Measurements from ENCODE around the gene PXMP4.

DNA sequence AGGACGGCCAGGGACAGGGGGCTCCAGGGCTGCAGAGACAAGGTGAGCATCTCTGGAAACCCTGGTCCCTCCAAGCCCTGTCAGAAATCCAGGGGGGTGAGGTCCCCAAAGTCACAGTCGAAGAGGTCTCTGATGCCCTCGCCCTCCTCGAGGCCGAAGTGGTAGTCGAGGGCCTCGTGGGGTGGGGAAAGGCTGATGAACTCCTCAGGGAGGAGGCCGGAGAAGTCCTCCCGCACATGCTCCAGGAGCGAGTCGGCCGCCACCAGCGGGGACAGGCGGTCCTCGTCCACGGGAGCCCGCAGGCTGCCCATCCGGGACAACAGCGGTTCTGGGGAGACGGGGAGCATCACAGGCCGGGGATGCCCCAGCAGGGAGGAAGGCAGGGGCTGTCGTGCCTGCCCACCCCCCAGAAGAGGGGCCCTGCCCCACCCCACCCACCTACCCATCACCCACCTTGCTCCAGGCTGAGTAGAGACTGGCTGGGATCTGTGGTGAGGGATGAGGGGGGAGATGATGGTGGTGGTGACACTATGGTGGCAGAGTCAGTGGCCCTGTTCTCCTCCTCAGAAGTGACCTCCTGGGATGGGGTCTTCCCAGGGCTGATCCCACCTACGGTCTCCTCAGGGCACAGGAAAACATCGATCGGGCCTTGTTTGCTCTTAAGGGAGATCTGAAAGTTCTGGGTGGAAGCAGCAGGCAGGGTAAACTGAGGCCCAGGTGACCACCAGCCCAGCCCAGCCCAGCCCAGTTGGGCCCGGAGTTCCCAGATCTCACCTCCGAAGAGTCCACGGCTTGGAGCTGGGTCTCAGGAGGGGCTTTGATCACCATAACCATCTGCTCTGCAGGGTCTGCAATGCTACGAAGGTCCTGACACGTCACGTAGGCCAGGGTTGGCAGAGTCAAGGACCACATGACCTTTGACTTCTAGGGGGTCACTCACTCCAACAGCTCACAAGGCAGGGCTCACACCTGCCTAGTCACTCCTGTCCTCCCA, 43.2 kb downstream of the PXMP4 start:
- TF ChIP-seq, protein P1, sequence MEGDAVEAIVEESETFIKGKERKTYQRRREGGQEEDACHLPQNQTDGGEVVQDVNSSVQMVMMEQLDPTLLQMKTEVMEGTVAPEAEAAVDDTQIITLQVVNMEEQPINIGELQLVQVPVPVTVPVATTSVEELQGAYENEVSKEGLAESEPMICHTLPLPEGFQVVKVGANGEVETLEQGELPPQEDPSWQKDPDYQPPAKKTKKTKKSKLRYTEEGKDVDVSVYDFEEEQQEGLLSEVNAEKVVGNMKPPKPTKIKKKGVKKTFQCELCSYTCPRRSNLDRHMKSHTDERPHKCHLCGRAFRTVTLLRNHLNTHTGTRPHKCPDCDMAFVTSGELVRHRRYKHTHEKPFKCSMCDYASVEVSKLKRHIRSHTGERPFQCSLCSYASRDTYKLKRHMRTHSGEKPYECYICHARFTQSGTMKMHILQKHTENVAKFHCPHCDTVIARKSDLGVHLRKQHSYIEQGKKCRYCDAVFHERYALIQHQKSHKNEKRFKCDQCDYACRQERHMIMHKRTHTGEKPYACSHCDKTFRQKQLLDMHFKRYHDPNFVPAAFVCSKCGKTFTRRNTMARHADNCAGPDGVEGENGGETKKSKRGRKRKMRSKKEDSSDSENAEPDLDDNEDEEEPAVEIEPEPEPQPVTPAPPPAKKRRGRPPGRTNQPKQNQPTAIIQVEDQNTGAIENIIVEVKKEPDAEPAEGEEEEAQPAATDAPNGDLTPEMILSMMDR (IDR thresholded peaks at IDR 0.05) = no peak
- TF ChIP-seq TEAD4 (CRISPR knock-in tag; IDR thresholded peaks at IDR 0.05) = no peak
- TF ChIP-seq JUN (CRISPR knock-in tag; IDR thresholded peaks at IDR 0.05) = no peak
- TF ChIP-seq ETV6 (CRISPR knock-in tag; IDR thresholded peaks at IDR 0.05) = no peak
- TF ChIP-seq IRF1 (CRISPR knock-in tag; IDR thresholded peaks at IDR 0.05) = no peak
- TF ChIP-seq TP53 (CRISPR knock-in tag; IDR thresholded peaks at IDR 0.05) = no peak
- TF ChIP-seq ESRRA (CRISPR knock-in tag; IDR thresholded peaks at IDR 0.05; ENCODE audit: borderline replicate concordance) = no peak
- no peak for TF ChIP-seq NFYB (CRISPR knock-in tag; conservative IDR thresholded peaks at IDR 0.05; ENCODE audit: low read depth)
- TF ChIP-seq GTF2I (CRISPR knock-in tag; conservative IDR thresholded peaks at IDR 0.05) = no peak

Data from WTC11 (cell line).